CD14-positive monocyte (primary cell): ENCODE data around the gene SPTB. TPM values are rescaled to one million over a fixed set of nuclear protein-coding genes. Genes with fewer than 3 reads are reported as not detected.

Source experiments
- DNase-seq, 3 donors: peaks; one replicate each; pipeline ENCODE4 v3.0.0-alpha.2; 2011 to 2022
- H2AFZ ChIP-seq: 2 replicates; pipeline ENCODE4 v1.6.0; 2012; ENCODE audit warnings: mild to moderate bottlenecking, low read depth, low read length, inconsistent platforms; ENCODE audit not compliant: insufficient read depth, poor library complexity, severe bottlenecking
- H3K27ac ChIP-seq, 2 donors: 1 replicate in 1 of 2; 2 replicates in 1 of 2; pipeline ENCODE4 v1.5.1; 2012 to 2013; ENCODE audit warnings: low read length in 2 of 2, control low read depth in 1 of 2, inconsistent platforms in 1 of 2, low read depth in 1 of 2, mild to moderate bottlenecking in 1 of 2
- H3K27me3 ChIP-seq, 2 donors: one replicate each; pipeline versions ENCODE4 v1.6.0 to v1.6.1; 2011 to 2013; ENCODE audit warnings: low read length in 2 of 2; ENCODE audit not compliant: control insufficient read depth in 2 of 2, insufficient read depth in 2 of 2
- H3K36me3 ChIP-seq, 2 donors: replicated peaks in 1 of 2; 1 replicate in 1 of 2; 2 replicates in 1 of 2; pipeline versions ENCODE4 v1.5.1 to v1.6.1; 2012 to 2013; ENCODE audit warnings: low read length in 2 of 2, control low read depth in 1 of 2, inconsistent platforms in 1 of 2, mild to moderate bottlenecking in 1 of 2; ENCODE audit not compliant: insufficient read depth in 2 of 2, control insufficient read depth in 1 of 2
- H3K4me1 ChIP-seq, 2 donors: 1 replicate in 1 of 2; 2 replicates in 1 of 2; pipeline versions ENCODE4 v1.5.1 to v1.6.1; 2012 to 2013; ENCODE audit warnings: low read length in 2 of 2, control low read depth in 1 of 2, inconsistent platforms in 1 of 2, mild to moderate bottlenecking in 1 of 2, moderate library complexity in 1 of 2; ENCODE audit not compliant: insufficient read depth in 2 of 2, control insufficient read depth in 1 of 2
- H3K4me2 ChIP-seq: replicated peaks from 2 replicates; pipeline ENCODE3; 2012; ENCODE audit warnings: low read length, moderate library complexity, mild to moderate bottlenecking; ENCODE audit not compliant: poor library complexity, severe bottlenecking; ENCODE audit errors: extremely low read depth
- H3K4me3 ChIP-seq, 3 experiments: fragments of 200-600 bp in 1 of 3; sonication (generic) in 1 of 3; replicated peaks in 1 of 3; 1 replicate in 2 of 3; 2 replicates in 1 of 3; pipeline ENCODE4 v1.5.1; 2011 to 2013; ENCODE audit warnings: low read length in 3 of 3, mild to moderate bottlenecking in 3 of 3, control low read depth in 2 of 3, low read depth in 2 of 3, inconsistent platforms in 1 of 3, moderate library complexity in 1 of 3
- H3K79me2 ChIP-seq: 2 replicates; pipeline ENCODE4 v1.6.0; 2012; ENCODE audit warnings: mild to moderate bottlenecking, control low read depth, inconsistent platforms, low read length, moderate library complexity; ENCODE audit not compliant: insufficient read depth
- H3K9ac ChIP-seq: 2 replicates; pipeline ENCODE4 v1.6.0; 2017; ENCODE audit warnings: low read length, mild to moderate bottlenecking; ENCODE audit not compliant: insufficient read depth, poor library complexity, severe bottlenecking
- H3K9me3 ChIP-seq, 2 donors: replicated peaks in 1 of 2; 1 replicate in 1 of 2; 2 replicates in 1 of 2; pipeline versions ENCODE4 v1.5.1 to v1.6.1; 2012 to 2013; ENCODE audit warnings: low read length in 2 of 2, control low read depth in 1 of 2; ENCODE audit not compliant: control insufficient read depth in 1 of 2, insufficient read depth in 1 of 2
- H4K20me1 ChIP-seq: 2 replicates; pipeline ENCODE4 v1.6.0; 2012; ENCODE audit warnings: mild to moderate bottlenecking, low read length, control low read depth, moderate library complexity; ENCODE audit not compliant: insufficient read depth
- H3K27ac Mint-ChIP-seq, 7 donors: one replicate each; pipeline ENCODE4 v1.8.0; 2020; ENCODE audit warnings: mild to moderate bottlenecking in 7 of 7, mixed read lengths in 7 of 7, moderate library complexity in 6 of 7, inconsistent platforms in 2 of 7
- H3K27me3 Mint-ChIP-seq, 3 donors: one replicate each; pipeline ENCODE4 v1.8.0; 2021 to 2022; ENCODE audit warnings: low read depth in 3 of 3, mild to moderate bottlenecking in 3 of 3, mixed read lengths in 3 of 3, moderate library complexity in 3 of 3, inconsistent platforms in 1 of 3
- H3K36me3 Mint-ChIP-seq, 2 donors: one replicate each; pipeline ENCODE4 v1.8.0; 2020; ENCODE audit warnings: mixed read lengths in 2 of 2, inconsistent platforms in 1 of 2, mild to moderate bottlenecking in 1 of 2
- H3K4me1 Mint-ChIP-seq: one replicate; pipeline ENCODE4 v1.8.0; 2020; ENCODE audit warnings: mild to moderate bottlenecking, mixed read lengths
- H3K4me3 Mint-ChIP-seq, 2 donors: one replicate each; pipeline ENCODE4 v1.8.0; 2020; ENCODE audit warnings: mild to moderate bottlenecking in 2 of 2, mixed read lengths in 2 of 2, moderate library complexity in 1 of 2
- H3K9me3 Mint-ChIP-seq, 7 donors: one replicate each; pipeline ENCODE4 v1.8.0; 2020 to 2022; ENCODE audit warnings: mixed read lengths in 7 of 7, mild to moderate bottlenecking in 6 of 7, moderate library complexity in 6 of 7, inconsistent platforms in 2 of 7
- CTCF ChIP-seq: fragments of 200-600 bp; IDR thresholded peaks from one replicate; pipeline ENCODE4 v1.8.0; 2022; ENCODE audit warnings: antibody characterized with exemption, mild to moderate bottlenecking
- WGBS: methylation state at CpG from one replicate; pipeline ENCODE4 v1.1.5; 2013; ENCODE audit warnings: missing lambda C conversion rate; ENCODE audit not compliant: insufficient coverage; 5-methylcytosine and 5-hydroxymethylcytosine counted together
- intact Hi-C, 2 donors: fragments of 100-400 bp; cut with micrococcal nuclease; formaldehyde crosslinking; loops; one replicate each; pipeline versions ENCODE4 v1.15.0 to v1.15.1; 2023
- polyA plus RNA-seq, 3 donors: library from polyadenylated mRNA; depleted of rRNA in 1 of 3; unstranded in 2 of 3; stranded (reverse) in 1 of 3; fragments of 300-500 nt in 2 of 3; fragments of >200 nt in 1 of 3; fragmentation: Illumina TruSeq in 2 of 3; gene quantifications; 1 replicate in 2 of 3; 2 replicates in 1 of 3; pipeline ENCODE4 v1.2.3, GENCODE V29; 2012 to 2021

Gene SPTB
- polyA plus RNA-seq, 3 donors: not detected

- Mint-ChIP-seq H3K27me3 (peaks cover 9 to 19% (median 12%) of the 10 kb centered on the region in 3 donors), H3K36me3 (no peaks in the 10 kb centered on the region), H3K4me1 (no peaks in the 10 kb centered on the region), H3K27ac (no peak overlapping the region), H3K9me3 (peaks cover 0 to 2% (median 0%) of the 10 kb centered on the region in 7 donors), H3K4me3 (no peak overlapping the region)
- intact Hi-C loops: loop anchor here (5.0 kb wide), 1 partner anchor 70 kb away; no protein-coding TSS in a partner anchor
- H3K9ac ChIP-seq: no peak overlapping the region
- no peak overlapping the region for H3K4me3 ChIP-seq
- no peaks in the 10 kb centered on the region for H3K4me1 ChIP-seq
- no peaks in the 10 kb centered on the region for H4K20me1 ChIP-seq
- no peaks in the 10 kb centered on the region for H3K36me3 ChIP-seq
- no peaks in the 10 kb centered on the region for H3K9me3 ChIP-seq
- no peaks in the 10 kb centered on the region for H3K79me2 ChIP-seq
- no CpG with 5 or more reads among the region's 2 CpGs for WGBS
- peak; percentile 69 for TF ChIP-seq CTCF
- H3K27me3 ChIP-seq: peaks cover 0 to 9% of the 10 kb centered on the region in 2 donors
- H3K27ac ChIP-seq: no peak overlapping the region
- H3K4me2 ChIP-seq: no peak overlapping the region
- H2AFZ ChIP-seq: no peak overlapping the region
- peak in 2 of 3 donors; percentile 45 to 59 for DNase-seq
Observed at GRCh38 chr14:64891839-64892375, 12.2 kb upstream of the SPTB start.

GRCh38 chr14:64891173-64891838, 11.6 kb upstream of the SPTB start:
- no peak for DNase-seq
- no peak overlapping the region for H3K27ac Mint-ChIP-seq
- H4K20me1 ChIP-seq: no peaks in the 10 kb centered on the region
- no peaks in the 10 kb centered on the region for H3K36me3 Mint-ChIP-seq
- H3K9me3 Mint-ChIP-seq: peaks cover 0 to 2% (median 0%) of the 10 kb centered on the region in 7 donors
- H3K27me3 ChIP-seq: peaks cover 0 to 7% of the 10 kb centered on the region in 2 donors
- no peaks in the 10 kb centered on the region for H3K4me1 Mint-ChIP-seq
- H3K79me2 ChIP-seq: no peaks in the 10 kb centered on the region
- no peak overlapping the region for H2AFZ ChIP-seq
- H3K4me3 Mint-ChIP-seq: no peak overlapping the region
- H3K4me2 ChIP-seq: no peak overlapping the region
- peaks cover 9 to 18% (median 15%) of the 10 kb centered on the region in 3 donors for H3K27me3 Mint-ChIP-seq
- TF ChIP-seq CTCF: no peak
- no peaks in the 10 kb centered on the region for H3K36me3 ChIP-seq
- H3K9me3 ChIP-seq: no peaks in the 10 kb centered on the region
- intact Hi-C loops: loop anchor here (5.0 kb wide), 1 partner anchor 69 kb away; no protein-coding TSS in a partner anchor
- H3K4me1 ChIP-seq: no peaks in the 10 kb centered on the region
- no peak overlapping the region for H3K9ac ChIP-seq
- H3K27ac ChIP-seq: no peak overlapping the region
- H3K4me3 ChIP-seq: no peak overlapping the region
- WGBS: 100% methylated on average over 2 of the region's 4 CpGs
